ENCODE results near the gene CHCHD6. TPM values are rescaled to one million over a fixed set of nuclear protein-coding genes. Genes with fewer than 3 reads are reported as not detected.

CHCHD6 gene
- total RNA-seq, 2 experiments from 2014 or later = 16.6 to 21.2 TPM

DNA sequence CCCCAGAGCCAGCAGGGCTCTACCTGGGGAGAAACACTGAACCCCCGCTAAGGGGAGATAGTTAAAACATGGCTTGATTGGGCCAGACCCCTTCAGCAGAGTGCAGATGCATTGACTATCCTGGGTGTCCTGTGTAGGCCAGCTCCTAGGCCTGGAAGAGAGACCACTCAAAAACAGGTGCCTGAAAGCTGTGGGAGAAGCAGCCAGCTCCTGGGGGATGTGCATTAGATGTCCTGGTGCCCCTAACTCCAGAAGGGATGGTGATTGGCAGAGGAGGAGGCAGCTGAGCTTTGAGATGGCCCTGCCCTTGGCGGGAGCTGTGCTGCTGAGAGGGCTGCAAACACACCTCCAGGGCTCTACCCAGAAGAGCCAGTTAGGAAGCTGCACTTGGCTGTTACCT is 189.6 kb downstream of the CHCHD6 start:
- intact Hi-C loops (cut with micrococcal nuclease) = no loop called here
- Mint-ChIP-seq H3K27ac (no peak overlapping the region), H3K27me3 (no peaks in the 10 kb centered on the region), H3K4me1 (ENCODE audit: low read depth) (no peaks in the 10 kb centered on the region), H3K36me3 (ENCODE audit: low read depth) (no peaks in the 10 kb centered on the region), H3K9me3 (no peaks in the 10 kb centered on the region), H3K4me3 (no peak overlapping the region)
- ChIA-PET CTCF (interaction anchor here (0.9 kb wide), 1 partner anchor 141 kb away, joined by 3 read pairs; no protein-coding TSS in a partner anchor), POLR2A (interaction anchor here (0.6 kb wide), 1 partner anchor 112 kb away, joined by 3 read pairs; no protein-coding TSS in a partner anchor)
- ATAC-seq = no peak
- no peak for DNase-seq
- TF ChIP-seq, protein P1, sequence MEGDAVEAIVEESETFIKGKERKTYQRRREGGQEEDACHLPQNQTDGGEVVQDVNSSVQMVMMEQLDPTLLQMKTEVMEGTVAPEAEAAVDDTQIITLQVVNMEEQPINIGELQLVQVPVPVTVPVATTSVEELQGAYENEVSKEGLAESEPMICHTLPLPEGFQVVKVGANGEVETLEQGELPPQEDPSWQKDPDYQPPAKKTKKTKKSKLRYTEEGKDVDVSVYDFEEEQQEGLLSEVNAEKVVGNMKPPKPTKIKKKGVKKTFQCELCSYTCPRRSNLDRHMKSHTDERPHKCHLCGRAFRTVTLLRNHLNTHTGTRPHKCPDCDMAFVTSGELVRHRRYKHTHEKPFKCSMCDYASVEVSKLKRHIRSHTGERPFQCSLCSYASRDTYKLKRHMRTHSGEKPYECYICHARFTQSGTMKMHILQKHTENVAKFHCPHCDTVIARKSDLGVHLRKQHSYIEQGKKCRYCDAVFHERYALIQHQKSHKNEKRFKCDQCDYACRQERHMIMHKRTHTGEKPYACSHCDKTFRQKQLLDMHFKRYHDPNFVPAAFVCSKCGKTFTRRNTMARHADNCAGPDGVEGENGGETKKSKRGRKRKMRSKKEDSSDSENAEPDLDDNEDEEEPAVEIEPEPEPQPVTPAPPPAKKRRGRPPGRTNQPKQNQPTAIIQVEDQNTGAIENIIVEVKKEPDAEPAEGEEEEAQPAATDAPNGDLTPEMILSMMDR (IDR thresholded peaks at IDR 0.05) = no peak

DNA sequence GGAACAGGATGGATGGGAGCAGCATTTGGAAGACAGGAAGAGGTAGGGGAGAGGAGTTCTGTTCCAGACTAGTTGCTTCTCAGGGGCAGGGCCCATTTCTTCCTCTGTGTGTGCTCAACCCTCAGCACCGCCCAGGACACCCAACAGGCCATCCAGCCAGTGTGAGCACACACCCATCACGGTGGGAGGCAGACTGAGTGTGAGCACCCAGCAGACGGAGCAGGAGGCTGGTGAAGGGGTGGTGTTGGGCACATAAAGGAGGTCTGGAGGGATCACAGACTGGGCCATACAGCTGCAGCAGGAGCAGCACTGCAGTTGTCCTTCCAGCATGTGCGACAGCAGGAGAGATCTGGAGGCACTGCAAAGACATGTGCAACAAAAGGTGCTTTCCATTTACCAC is 190.4 kb downstream of the CHCHD6 start:
- Mint-ChIP-seq H3K27me3 (no peaks in the 10 kb centered on the region), H3K36me3 (ENCODE audit: low read depth) (no peaks in the 10 kb centered on the region), H3K4me1 (ENCODE audit: low read depth) (no peaks in the 10 kb centered on the region), H3K27ac (no peak overlapping the region), H3K9me3 (no peaks in the 10 kb centered on the region), H3K4me3 (no peak overlapping the region)
- intact Hi-C loops (cut with micrococcal nuclease) = no loop called here
- no peak for ATAC-seq
- TF ChIP-seq, protein P1 (IDR thresholded peaks at IDR 0.05) = no peak
- ChIA-PET POLR2A (no interaction called here), CTCF (no interaction called here)
- no peak for DNase-seq

DNA sequence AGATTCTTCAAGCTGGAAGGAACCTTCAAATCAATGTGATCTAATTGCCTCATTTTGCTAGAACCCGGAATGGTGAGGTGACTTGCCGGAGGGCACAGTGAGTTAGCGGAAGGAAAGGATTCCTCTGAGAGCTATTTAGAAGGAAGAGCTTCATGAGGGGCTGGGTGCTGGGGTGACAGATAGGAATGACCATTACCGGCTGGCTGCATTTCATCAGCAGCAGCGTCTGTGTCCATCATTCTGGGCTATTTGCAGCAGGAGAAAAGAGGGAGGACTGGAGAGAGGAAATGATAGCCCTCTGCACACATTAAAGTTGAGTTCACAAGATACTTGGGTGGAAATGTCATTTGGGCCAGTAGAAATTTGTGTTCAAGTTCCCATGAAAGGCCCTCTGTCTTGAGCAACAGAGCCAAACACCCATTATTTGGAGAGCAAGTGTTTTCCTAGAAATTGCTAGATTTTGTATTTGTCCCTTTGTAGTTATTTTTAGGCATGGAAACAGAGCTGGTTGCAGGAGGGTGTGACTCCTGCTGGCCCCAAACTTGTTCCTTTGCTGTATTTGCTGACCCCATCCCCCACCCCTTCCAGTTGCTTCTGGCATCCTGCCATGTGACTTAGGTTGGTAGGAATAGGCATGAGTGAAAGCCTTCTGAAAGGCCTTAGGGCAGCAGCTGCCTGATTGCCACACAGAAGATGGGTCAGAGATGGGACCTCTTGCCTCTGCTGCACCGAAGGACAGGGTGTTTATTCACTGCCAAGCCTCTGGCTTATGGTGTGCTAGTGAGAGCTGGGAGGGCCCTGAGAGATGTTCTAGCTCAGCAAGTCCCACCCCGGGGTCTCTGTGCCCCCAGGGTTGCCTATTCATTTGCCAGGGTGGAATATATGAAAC is 191.4 kb downstream of the CHCHD6 start:
- CTCF ChIA-PET = interaction anchor here (1.5 kb wide), 1 partner anchor 144 kb away, joined by 3 read pairs; no protein-coding TSS in a partner anchor

DNA sequence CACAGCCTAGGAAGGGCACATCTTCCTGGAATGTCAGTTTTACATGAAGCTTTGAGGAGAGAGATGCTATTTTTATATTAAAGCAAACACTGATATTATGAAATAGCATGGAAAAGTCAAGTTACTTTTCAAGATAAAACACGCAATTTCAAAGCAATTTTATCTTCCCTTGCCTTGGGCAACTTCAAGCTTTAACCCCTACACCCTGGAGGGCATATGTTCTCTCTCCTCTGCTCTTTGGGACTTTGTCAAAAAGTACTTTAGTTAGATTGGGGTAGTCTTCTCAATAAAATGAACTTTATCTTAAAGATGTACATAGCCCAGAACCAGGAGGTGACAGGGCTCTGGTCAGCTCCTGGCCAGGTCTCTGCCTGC is 192.0 kb downstream of the CHCHD6 start:
- Mint-ChIP-seq H3K27ac (no peak overlapping the region), H3K4me1 (ENCODE audit: low read depth) (no peaks in the 10 kb centered on the region), H3K9me3 (no peaks in the 10 kb centered on the region), H3K36me3 (ENCODE audit: low read depth) (peaks cover 3% of the 10 kb centered on the region), H3K4me3 (no peak overlapping the region), H3K27me3 (no peaks in the 10 kb centered on the region)
- POLR2A ChIA-PET = no interaction called here
- no peak for DNase-seq
- TF ChIP-seq, protein P1 (IDR thresholded peaks at IDR 0.05) = no peak
- intact Hi-C loops (cut with micrococcal nuclease) = no loop called here
- no peak for ATAC-seq
- CTCF ChIA-PET = interaction anchor here (1.5 kb wide), 1 partner anchor 145 kb away, joined by 3 read pairs; no protein-coding TSS in a partner anchor

More for the DNA sequence above, 191.4 kb downstream of the CHCHD6 start:
- no peak for ATAC-seq
- H3K4me3 Mint-ChIP-seq = no peak overlapping the region
- no peak for DNase-seq
- peaks cover 3% of the 10 kb centered on the region for H3K36me3 Mint-ChIP-seq (ENCODE audit: low read depth)
- no peaks in the 10 kb centered on the region for H3K27me3 Mint-ChIP-seq
- TF ChIP-seq, protein P1 (IDR thresholded peaks at IDR 0.05) = no peak
- POLR2A ChIA-PET = no interaction called here
- H3K27ac Mint-ChIP-seq = no peak overlapping the region
- H3K4me1 Mint-ChIP-seq (ENCODE audit: low read depth) = no peaks in the 10 kb centered on the region
- intact Hi-C loops (cut with micrococcal nuclease) = no loop called here
- H3K9me3 Mint-ChIP-seq = no peaks in the 10 kb centered on the region

DNA sequence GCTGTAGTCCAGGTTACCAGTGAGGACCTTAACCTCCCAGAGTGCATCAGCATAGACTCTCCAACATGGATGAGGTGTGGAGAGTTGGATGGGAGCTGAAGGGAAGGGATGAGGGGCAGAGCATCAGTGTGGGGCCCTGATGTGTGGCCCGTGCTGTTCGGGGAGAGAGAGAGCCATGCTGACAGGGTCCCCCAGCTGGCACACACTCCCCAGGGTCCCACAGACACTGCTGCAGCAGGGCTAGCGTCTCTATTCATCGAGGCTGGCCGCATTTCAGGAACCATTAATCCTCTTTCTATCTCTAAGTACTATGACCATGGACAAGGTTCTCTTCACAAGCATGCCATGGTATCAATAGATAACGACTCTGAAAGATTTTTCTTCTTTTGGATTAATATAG is 192.9 kb downstream of the CHCHD6 start:
- H3K9me3 Mint-ChIP-seq = no peaks in the 10 kb centered on the region
- ChIA-PET POLR2A (no interaction called here), CTCF (no interaction called here)
- no peaks in the 10 kb centered on the region for H3K27me3 Mint-ChIP-seq
- no peak overlapping the region for H3K27ac Mint-ChIP-seq
- no peak for ATAC-seq
- intact Hi-C loops (cut with micrococcal nuclease) = no loop called here
- no peak overlapping the region for H3K4me3 Mint-ChIP-seq
- H3K36me3 Mint-ChIP-seq (ENCODE audit: low read depth) = peaks cover 3% of the 10 kb centered on the region
- H3K4me1 Mint-ChIP-seq (ENCODE audit: low read depth) = no peaks in the 10 kb centered on the region
- no peak for DNase-seq
- TF ChIP-seq, protein P1 (IDR thresholded peaks at IDR 0.05) = no peak

All from activated CD8-positive, alpha-beta T cell treated with anti-CD3 and anti-CD28 coated beads for 36 hours (primary cell).